Stimulated activated CD4-positive, alpha-beta T cell treated with anti-CD3 and anti-CD28 coated beads, Interleukin-4, amount 100 ng/mL, for 1 hour (primary cell): ENCODE measurements around the gene OR5L1.

ENCODE experiments used
- DNase-seq: peaks from one replicate; pipeline ENCODE4 v3.0.0-alpha.2; 2020

Gene OR5L1

GRCh38 chr11:55811067-55811466 lies at the start of gene OR5L1:
Gene OR5L1 (plus strand): TSS chr11:55811367. CDS start chr11:55811467, 100 bp downstream.
- no peak for DNase-seq

GRCh38 chr11:55773138-55773537 lies 38.0 kb upstream of the OR5L1 start, which contains the start of gene OR5D13:
Gene OR5D13 (plus strand): TSS chr11:55773438. CDS start chr11:55773438, 0 bp downstream.
- no peak for DNase-seq

DNA sequence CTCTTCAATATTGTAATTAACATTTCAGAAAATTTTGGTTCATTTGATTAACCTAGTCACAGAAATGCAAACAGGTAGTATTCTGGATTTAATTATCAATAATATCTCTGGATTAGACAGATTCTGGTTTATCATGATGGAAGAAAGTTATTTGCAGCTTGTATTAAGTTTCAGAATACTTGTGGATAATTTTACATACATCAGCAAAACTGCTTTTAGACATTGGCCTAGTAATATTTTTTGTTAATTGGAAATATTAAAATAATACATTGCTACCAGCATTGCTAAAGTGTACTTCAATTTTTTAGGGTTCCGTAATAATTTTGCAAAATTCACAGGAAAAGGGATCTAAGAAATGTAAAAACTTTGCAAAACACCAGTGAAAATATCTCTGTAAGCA lies 19.6 kb upstream of the OR5L1 start:
- no peak for DNase-seq

GRCh38 chr11:55793321-55793720 lies 17.8 kb upstream of the OR5L1 start:
- DNase-seq: no peak

DNA sequence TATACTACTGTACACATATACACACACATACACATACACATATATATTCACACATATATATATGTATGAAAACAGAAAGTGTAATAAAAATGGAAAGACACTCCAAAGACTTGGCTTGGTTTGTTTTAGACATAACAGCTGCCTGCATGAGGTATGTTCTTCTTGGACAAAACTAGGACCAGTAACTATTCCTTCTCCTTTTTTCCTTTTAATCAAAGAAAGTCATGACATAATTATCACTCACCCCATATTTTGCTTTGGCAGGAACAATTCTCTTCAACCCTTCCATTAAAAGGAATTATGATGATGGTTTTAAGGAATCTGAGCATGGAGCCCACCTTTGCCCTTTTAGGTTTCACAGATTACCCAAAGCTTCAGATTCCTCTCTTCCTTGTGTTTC lies 15.9 kb upstream of the OR5L1 start, which contains the start of gene OR5D14:
Gene OR5D14 (plus strand): TSS at position 301 of the 400 bp plus-strand sequence. CDS start 0 bp downstream, at position 301.
- DNase-seq: no peak

DNA sequence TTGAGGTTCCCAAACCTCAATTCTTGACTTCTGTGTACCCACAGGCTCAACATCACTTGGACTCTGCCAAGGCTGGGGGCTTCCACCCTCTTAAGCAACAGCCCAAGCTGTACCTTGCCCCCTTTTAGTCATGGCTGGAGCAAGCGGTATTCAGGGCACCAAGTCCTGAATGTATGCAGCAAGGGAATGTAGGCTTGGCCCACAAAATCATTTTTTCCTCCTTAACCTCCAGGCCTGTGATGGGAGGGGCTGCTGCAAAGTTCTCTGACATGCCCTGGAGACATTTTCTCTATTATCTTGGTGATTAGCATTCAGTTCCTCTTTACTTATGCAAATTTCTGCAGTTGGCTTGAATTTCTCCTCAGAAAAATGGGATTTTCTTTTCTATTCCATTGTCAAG lies 4.9 kb upstream of the OR5L1 start:
- no peak for DNase-seq

DNA sequence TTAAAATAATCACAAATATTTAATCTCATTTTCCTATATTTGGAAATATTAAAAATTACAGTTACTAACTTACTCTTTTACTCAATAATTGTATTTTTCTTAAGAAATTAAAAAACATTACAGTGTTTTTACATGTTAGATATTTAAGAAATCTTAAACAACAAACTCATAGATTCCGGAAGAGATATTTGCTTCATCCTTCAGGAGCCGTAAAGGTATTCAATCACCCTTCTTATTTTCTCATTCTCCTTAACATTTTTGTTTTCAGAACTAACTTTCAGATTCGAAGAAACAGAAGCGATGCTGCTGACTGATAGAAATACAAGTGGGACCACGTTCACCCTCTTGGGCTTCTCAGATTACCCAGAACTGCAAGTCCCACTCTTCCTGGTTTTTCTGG lies 8.2 kb downstream of the OR5L1 start, which contains the start of gene OR5D18:
Gene OR5D18 (plus strand): TSS at position 301 of the 400 bp plus-strand sequence. CDS start 0 bp downstream, at position 301.
- no peak for DNase-seq

- no peak for DNase-seq
Measured at GRCh38 chr11:55826919-55827318, 15.8 kb downstream of the OR5L1 start, which contains the start of gene OR5L2. Gene OR5L2 (plus strand): TSS chr11:55827219. CDS start chr11:55827219, 0 bp downstream.

DNA sequence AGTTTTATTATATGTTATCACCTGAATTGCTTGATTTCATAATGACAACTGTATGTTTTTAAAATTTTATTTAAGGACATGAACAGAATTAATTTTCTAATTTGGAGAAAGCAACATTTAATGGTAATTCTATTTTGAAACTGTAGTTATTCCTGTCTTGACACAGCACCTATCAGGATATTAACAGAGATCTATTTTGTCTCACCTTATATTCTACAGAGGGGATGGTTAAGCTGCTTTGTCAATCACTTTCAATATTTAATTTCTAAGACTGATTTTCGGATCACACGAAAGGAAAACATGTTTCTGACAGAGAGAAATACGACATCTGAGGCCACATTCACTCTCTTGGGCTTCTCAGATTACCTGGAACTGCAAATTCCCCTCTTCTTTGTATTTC lies 27.3 kb downstream of the OR5L1 start, which contains the start of gene OR5D16:
Gene OR5D16 (plus strand): TSS at position 301 of the 400 bp plus-strand sequence. CDS start 0 bp downstream, at position 301.
- no peak for DNase-seq

DNA sequence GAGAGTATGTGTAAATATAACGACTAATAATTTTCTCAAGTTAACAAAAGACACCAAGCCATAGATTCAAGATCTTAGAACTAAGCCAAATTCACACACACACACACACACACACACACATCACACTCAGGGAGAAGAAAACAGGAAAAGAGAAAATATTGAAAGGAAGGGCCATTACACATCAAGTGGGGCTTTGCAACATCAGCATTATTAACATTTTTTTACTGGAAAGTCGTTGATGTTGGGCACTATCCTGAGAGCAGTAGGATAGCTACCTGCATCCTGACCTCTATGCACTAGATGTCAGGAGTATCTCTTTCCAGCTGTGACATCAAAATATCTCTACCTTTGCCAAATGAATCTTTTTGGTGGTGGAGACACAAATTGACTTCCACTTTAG lies 36.3 kb downstream of the OR5L1 start:
- no peak for DNase-seq

DNA sequence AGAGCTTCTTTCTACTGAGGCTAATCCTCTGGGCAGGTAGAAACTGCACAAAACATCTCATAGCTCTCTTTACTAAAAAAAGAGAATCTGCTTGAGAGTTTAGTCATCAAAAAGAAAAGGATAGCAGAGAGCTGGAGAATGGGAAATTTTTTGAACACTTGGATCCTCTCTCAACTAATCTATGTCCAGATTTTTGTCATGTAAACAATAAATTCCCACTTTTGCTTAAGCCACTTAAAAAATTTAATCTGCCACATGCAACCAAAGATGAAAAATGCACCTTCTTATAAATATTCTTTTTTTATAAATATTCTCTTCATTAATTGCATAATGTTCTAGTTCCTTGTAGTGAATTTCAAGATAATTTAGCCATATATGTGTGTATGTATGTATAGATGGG lies 37.9 kb downstream of the OR5L1 start:
- no peak for DNase-seq

- no peak for DNase-seq
Measured at GRCh38 chr11:55852141-55852540, 41.0 kb downstream of the OR5L1 start.

DNA sequence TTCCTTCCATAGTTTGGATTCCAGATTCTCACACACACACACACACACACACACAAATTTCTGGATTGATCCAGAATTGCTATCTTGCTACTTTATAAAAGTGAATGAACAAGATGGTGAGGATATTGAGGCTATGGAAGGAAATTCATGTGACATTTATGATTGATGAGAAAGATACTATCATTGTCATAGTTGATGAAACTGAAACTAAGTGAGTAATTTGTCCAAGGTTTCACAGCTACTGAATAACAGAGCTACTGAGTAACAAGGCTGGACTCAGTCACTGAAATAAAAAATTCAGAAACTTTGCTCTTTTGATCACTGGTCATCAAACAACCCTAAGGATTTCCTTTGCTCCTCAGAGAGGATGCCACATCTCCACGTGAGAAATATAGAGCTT lies 43.5 kb downstream of the OR5L1 start:
- no peak for DNase-seq
